Measurements from ENCODE around the gene TPRG1.

TPRG1 gene

GRCh38 chr3:189355481-189356201, 183.9 kb downstream of the TPRG1 start:
- peak; percentile 31 for DNase-seq (ENCODE audit: low spot score)

GRCh38 chr3:189360291-189360690, 188.5 kb downstream of the TPRG1 start:
- no peak for DNase-seq (ENCODE audit: low spot score)

DNA sequence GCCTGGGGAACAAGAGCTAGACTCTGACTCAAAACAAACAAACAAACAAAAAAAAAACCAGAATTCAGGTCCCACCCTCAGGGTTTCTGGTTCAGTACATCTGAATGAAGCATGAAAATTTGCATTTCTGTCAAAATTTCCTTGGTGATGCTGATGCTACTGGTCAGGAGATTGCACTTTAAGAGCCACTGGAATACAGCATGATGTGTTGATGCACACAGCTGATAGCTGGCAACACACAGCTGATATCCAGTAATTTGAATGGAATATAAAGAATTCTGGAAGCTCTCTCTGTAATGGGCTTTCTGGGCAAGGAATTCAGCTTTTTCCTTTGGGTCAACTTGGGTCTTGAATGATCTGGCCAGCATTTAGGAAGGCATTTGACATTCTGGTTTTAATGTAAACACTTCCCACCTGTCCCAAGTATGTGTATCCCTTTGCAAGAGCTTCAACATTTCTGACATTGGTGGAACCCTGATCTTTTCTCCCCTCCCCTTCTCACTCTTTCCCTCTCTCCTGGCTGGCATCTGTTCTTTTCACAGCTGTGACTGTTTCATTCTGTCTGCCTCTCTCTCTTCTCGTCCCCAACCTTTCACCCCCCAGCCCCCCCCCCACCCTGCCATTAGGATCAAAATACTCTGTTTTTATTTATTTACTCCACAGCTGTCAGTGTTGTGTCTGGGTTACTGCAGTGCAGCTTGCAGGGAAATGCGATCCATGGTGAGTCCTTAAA, 189.5 kb downstream of the TPRG1 start:
- no peak for DNase-seq (ENCODE audit: low spot score)

DNA sequence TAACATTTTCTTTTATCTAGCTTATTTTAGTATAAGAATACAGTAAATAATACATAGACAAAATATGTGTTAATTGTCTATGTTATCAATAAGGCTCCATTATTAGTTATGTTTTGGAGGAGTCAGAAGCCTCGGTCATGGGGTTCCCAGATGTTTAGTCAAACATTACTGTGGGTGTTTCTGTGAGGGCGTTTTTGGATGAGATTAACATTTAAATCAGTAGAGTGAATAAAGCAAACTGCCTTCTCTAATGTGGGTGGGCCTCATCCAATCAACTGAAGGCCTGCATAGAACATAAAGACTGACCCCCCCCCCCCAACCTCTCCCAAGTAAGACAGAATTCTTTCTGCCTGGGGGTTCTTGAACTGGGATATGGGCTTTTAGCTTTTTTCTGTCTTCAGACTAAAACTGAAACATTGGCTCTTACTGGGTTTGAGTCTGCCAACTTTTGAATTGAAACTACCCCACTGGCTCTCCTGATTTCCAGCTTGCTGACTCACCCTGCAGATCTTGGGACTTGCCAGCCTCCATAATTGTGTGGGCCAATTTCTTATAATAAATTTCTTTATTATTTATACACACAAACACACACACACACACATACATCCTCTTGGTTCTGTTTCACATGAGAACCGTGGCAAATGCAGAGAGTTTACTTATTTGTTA, 192.0 kb downstream of the TPRG1 start:
- DNase-seq (ENCODE audit: low spot score): no peak

DNA sequence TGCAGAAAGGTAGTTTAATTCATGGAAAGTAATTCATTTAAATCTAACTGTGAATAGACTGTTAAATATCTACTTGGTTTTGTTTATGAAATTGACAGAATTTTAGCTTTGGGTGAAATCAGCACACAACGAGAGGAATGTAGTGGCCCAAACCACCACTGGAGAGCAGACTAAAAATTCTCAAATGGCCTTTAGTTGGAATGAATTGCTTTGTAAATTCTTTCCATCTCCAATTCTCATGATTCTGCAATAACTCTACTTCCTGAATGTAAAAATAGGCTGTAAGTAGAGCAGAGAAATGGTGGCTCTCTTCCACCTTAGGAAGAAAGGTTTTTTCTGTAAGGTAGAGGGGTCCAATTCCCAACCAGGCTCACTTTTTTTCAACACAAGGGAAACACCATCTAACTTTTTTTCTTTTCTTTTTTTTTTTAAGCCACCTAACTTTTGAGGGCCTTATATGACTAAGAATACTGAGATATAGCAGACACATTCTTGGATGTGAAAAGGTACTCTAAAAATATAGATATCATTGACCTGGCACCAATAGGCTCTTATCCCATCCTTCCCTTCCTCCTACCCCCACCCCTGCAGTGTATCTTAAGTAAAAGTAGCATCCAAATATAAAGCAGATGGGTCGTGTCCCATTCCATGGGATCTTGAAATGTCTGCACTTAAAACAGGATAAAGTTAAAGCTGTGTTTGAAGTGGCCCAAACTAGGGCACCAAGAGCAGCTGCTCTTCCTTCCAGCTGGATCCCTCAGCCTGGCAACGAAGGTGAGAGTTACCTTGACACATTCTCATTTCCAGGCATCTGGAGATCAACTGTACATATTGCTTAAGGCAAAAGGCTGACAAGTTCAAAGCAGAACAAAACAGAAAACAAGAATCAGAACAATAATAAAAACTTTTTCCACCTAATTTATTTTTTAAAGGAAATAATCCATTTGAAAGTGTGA, 194.1 kb downstream of the TPRG1 start:
- DNase-seq (ENCODE audit: low spot score): no peak

DNA sequence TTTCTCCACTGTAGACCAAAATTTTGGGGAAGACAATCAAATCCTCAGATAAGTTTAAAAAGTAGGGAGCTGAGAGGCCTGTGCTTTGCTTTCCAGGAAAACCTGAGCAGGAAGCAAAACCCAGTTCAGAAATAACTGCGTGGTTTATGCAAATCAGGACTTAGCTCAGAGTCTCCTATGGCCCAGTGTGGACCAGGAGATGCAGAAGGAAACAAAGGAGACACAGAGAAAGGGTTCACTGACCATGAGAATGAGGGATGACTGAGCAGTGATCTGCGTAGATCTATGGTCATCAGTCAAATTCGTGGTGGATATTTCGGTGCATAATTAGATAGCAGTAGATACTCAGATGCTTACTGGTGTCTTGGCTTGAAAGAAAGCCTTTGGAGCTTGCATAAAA, 196.6 kb downstream of the TPRG1 start:
- no peak for DNase-seq (ENCODE audit: low spot score)

- DNase-seq (ENCODE audit: low spot score): no peak
These were observed 197.9 kb downstream of the TPRG1 start for GRCh38 chr3:189369636-189370035.

DNA sequence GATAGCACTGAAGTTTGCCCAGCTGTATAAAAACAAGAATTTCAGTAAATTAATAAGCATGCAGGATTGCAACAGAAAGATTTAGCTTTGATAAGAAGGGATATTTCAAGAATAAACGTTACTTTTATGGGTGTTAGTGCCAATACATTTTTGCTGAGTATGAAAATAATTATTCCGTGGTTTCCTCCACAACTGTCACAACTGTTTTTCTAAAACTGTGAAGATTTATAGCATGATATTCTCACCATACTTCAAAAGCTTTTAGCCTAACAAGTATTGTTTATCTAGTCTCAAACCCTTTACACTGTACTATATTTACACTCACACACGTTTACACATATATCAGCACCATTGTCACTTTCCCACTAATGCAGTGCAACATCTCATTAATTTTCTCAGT, 200.5 kb downstream of the TPRG1 start:
- DNase-seq (ENCODE audit: low spot score): no peak

Measured in HuH-7.5 (cell line).